ENCODE measurements around the gene SLC25A31.

Gene SLC25A31

GRCh38 chr4:127778102-127778501 lies 47.9 kb downstream of the SLC25A31 start:
- no peak for DNase-seq

GRCh38 chr4:127780598-127780997 lies 50.4 kb downstream of the SLC25A31 start:
- DNase-seq = no peak

DNA sequence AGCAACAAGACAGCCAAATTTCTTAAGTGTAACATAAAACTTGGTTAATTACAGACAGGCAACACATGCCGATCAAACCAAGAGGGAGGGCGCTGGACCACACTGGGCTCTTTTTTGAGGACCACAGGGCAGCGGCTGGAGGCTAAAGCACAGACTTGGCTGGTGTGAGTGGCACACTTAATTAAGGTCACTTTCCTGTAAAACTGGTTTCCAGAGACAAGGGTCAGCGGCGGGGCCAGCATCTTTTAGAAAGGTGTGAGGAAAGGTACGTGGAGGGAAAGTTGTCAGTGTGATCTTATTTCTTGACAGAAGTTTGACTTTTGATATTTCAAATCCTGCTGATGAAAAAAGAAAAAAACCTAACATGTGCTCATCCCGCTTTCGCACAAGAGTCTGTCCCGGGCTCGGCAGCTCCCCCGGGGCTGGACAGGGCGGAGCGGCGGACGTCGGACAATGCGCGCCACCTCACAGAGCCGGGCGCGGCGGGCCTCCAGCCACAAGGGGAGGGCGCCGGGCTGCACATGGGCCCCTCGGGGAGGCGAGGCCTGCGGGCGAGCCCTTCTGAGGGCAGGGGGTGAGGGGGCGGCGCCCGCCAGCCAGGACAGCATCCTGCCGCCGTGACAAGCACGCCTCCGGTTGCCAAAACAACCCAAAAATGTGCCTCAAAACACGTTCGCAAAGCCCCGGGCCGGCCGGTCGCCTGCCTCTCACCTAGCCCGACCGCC lies 51.3 kb downstream of the SLC25A31 start:
- DNase-seq = no peak

- peak; percentile 16 for DNase-seq
Observed at GRCh38 chr4:127782025-127782274, 51.8 kb downstream of the SLC25A31 start.

GRCh38 chr4:127782275-127783025 lies 52.2 kb downstream of the SLC25A31 start, which contains the start of gene HSPA4L:
HSPA4L (plus strand) TSS chr4:127782322; CDS start chr4:127782551, 229 bp downstream.
- DNase-seq = no peak

DNA sequence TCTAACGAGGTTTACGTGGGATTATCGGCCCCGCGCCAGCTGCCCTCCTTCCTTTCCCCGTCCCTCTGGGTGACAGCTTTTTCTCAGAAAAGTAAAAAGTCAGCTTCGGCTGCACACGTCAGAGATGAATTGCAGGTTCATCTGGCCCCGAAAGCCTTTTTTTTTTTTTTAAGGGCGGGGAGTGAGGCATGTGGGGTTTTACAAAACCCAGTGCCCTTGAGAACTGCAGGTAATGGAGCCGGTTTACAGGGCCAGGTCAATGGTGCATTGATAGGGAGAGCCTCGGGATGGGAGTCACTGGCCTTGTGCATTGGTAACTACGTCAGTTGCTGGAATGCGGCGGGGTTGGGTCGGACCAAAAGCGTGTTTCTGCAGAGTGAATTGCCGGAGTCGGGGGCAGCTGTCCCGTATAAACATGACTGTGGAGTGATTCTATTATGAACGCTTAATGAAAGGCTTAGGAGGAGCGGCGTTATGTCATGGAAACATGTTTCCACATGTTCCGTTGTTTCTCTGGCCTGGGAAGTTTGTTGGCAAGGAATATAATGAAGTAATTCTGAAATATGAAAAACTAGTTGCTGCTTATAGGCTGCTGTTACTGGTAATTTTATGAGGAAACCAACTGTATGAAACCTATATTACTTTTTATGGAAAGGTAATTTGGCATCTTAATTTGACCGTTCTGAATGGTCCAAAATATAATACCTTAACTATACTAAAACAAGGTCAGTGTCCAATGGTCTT lies 53.0 kb downstream of the SLC25A31 start:
- DNase-seq = peak; percentile 36

DNA sequence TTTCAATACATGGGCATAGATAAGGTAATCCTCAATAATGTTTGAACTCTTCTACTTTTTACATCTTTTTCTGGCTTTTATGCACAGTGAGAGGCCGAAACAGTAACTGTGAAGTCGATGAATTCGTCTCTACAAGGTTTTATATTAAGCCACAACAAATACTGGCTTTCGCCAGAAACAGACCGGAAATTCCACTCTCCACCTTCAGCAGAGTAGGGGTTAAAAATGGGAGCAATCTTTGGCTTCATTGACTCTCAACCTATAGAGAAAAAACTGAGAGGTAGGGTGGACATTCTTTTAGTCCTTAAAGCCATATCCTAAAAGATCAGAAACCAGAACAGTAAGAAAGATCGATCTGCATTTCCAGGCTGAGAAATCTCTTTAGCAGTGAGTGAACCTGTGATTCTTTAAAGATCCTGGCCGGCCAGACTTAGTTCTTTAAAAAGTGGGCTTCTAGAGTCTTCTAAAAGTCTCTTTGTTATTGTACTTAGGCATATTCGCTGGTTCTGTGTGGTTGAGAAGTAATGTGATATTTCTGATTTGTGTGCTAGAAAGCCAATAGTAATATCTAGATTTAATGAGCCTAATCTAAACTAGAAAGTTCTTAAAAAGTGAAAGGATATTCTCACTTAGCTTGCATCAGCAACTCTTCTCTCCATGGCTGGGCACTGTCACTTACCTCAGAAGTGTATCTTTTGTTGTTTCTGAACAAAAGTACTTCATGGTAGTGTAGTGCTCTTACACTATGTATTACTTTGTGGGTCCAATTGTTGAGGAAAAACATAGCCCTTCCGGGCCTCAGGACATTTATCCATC lies 54.0 kb downstream of the SLC25A31 start:
- no peak for DNase-seq

DNA sequence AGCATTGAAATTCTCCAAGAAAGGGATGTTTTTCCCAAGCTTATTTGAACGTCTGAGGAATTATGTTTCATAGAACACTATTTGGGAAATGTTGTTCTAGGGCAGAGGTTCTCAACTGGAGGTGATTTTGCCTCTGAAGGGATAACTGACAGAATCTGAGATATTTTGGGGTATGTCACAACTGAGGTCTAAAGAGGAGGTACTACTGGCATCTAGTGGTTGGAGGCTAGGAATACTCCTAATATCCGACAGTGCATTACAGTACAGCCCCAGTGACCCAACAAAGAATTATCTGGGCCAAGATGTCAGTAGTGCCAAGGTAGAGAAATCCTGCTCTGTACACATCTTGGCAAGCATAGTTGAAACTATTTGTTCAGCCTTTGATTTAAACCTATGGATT lies 58.3 kb downstream of the SLC25A31 start:
- DNase-seq = no peak

DNA sequence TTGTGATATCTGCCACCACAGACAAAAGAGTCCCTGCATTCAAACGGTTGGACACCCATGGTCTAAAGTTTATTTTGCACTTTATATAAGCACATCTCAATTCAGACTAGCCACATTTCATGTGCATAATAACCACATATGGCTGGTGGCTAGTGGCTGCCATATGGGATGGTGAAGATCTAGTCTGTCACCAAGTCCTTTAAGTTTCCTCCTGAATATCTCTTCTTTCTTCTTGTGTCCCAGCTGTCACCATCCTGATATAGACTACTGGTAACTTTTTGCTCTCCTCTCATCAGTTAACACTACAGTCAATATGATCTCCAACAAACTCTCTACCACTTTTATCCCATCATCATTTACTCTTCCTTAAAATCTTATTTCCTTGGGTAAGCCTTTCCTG lies 61.2 kb downstream of the SLC25A31 start:
- DNase-seq = no peak

DNA sequence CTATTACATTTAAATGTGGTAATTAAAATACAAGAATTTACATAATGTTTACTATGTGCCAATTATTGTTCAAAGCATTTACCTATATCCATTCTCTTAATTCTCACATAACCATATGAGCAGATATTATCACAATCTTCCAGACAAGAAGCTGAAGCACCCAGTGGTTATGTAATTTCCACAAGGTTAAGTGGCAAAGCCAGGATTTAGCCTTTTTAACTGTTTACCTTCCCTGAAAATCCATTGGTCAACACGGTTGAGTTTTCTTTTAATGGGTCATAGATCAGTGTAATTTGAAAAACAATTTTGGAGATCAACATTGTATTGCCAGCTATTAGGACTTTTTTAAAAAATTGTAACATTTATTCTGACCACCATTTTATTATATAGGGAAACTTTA lies 63.3 kb downstream of the SLC25A31 start:
- no peak for DNase-seq

DNA sequence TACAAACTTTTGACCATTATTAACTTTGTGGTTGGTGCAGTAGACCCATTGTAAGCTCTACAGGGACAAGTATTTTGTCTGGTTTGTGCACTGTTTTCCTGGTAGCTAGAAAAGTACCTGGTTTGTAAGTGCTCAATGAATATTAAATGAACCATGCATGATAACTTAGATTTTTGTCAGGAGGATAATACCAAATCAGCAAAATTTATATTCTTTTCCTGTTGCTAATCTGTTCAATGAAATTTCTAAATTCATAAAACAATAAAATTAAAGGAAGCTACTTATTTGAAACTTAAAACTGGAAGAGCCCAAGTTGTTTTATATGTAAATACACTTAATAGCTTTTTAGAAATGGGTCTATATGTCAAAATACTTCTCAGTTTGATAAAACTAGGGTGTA lies 69.5 kb downstream of the SLC25A31 start:
- no peak for DNase-seq

DNA sequence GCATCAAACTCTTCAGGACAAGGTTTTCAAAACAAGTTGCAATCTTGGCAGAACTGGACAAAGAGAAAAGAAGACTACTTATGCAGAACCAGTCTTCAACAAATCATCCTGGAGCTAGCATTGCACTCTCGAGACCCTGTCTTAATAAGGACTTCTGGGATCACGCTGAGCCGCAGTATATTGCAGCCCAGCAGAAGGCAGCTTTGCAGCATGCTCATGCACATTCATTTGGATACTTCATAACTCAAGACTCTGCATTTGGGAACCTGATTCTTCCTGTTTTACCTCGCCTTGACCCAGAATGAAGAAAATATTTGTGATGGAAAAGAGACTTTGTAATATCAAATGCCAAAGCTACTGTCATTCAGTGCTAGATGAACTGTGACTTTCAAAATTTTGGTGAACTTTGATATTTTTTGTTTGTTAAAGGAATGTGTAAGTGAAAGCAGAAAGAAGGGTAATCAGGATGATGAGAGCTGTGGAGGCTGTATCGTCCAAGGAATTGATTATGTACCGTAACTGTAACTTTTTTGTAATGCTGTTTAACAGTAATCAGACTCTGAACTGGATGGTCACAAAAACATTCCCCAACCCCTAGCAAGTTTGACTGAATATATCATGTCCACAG lies 79.1 kb downstream of the SLC25A31 start:
- DNase-seq = no peak

DNA sequence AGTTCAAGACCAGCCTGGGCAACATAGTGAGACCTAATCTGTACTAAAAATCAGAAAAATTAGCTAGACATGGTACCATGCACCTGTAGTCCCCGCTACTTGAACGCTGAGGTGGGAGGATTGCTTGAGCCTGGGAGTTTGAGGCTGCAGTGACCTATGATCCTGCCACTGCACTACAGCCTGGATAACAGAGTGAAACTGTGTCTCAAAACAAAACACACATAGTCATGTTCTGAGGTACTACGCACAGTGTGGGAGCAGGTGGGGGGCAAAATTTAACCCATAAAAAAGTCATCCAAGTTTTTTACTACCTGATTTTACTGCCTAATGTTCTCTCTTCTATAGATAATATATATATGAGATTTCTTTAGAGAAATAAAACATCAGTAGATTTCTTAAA lies 80.4 kb downstream of the SLC25A31 start:
- DNase-seq = no peak

- DNase-seq = no peak
Observed at GRCh38 chr4:127822430-127822829, 92.2 kb downstream of the SLC25A31 start.

Data from NCI-H524 treated with DMSO at 0.1 percent for 48 hours (cell line).